K562 (cell line): ENCODE measurements around the gene RPTN. TPM values are rescaled to one million over a fixed set of nuclear protein-coding genes. Genes with fewer than 3 reads are reported as not detected.

Experiments used
- NEUROD1 ChIP-seq: fragments of 150-350 bp; IDR thresholded peaks from 2 replicates; pipeline ENCODE4 v1.6.1; 2014; ENCODE audit warnings: borderline replicate concordance, low read length, low read depth; ENCODE audit not compliant: partially characterized antibody
- NFIX ChIP-seq: fragments of 250-450 bp; sonication (Bioruptor Pico); IDR thresholded peaks from 2 replicates; pipeline ENCODE4 v1.4.0; 2020; ENCODE audit warnings: low read depth, mild to moderate bottlenecking, moderate library complexity
- NONO ChIP-seq, 2 experiments: fragments of 200-400 bp in 1 of 2; fragments of 450-650 bp in 1 of 2; formaldehyde crosslinking in 1 of 2; IDR thresholded peaks; 2 replicates each; pipeline ENCODE4 v1.6.1; 2017; ENCODE audit warnings: low read depth in 2 of 2, mild to moderate bottlenecking in 2 of 2, moderate library complexity in 2 of 2, low read length in 1 of 2
- RBM22 ChIP-seq: fragments of 200-400 bp; formaldehyde crosslinking; IDR thresholded peaks from 2 replicates; pipeline ENCODE4 v1.6.1; 2018; ENCODE audit warnings: low read length, low read depth; ENCODE audit not compliant: poor library complexity, severe bottlenecking
- ZNF324 ChIP-seq: fragments of 250-450 bp; sonication (Bioruptor Pico); IDR thresholded peaks from 2 replicates; pipeline ENCODE4 v1.4.0; 2020; ENCODE audit warnings: mild to moderate bottlenecking
- ZNF707 ChIP-seq: fragments of 250-450 bp; sonication (Bioruptor Pico); conservative IDR thresholded peaks from 2 replicates; pipeline ENCODE4 v1.8.0; 2022; ENCODE audit warnings: inconsistent platforms, mild to moderate bottlenecking, moderate library complexity
- ZZZ3 ChIP-seq: fragments of 450-650 bp; IDR thresholded peaks from 2 replicates; pipeline ENCODE4 v1.6.1; 2016; ENCODE audit warnings: antibody characterized with exemption, mild to moderate bottlenecking, moderate library complexity
- polyA plus RNA-seq, 8 experiments: library from polyadenylated mRNA; depleted of rRNA in 4 of 8; stranded (reverse) in 5 of 8; unstranded in 3 of 8; fragments of >200 nt; fragmentation: Nextera tagmentation in 2 of 8; fragmentation: Illumina TruSeq in 1 of 8; extraction: Ambion mirVana in 2 of 8; extraction: Trizol in 1 of 8; gene quantifications; 2 replicates each; pipeline versions ENCODE4 v1.2.1 to v1.2.3, GENCODE V29; 2011 to 2014; ENCODE audit warnings: inconsistent platforms in 1 of 8, missing spikeins in 1 of 8
- total RNA-seq, 7 experiments: library from RNA; depleted of rRNA in 6 of 7; stranded (reverse); fragments of >200 nt in 6 of 7; fragmentation: Illumina TruSeq in 2 of 7; extraction: Trizol in 2 of 7; gene quantifications; 2 replicates each; pipeline versions ENCODE4 v1.2.1 to v1.2.3, GENCODE V29; 2011 to 2021; ENCODE audit warnings: low replicate concordance in 1 of 7
- TF ChIP-seq, protein P1 (sequence below): sonication (generic); formaldehyde crosslinking; IDR thresholded peaks from 2 replicates; pipeline ENCODE4 v1.8.0; 2022; ENCODE audit warnings: mild to moderate bottlenecking, missing genetic modification reagents
- TF ChIP-seq, protein P2 (sequence below): fragments of 450-650 bp; IDR thresholded peaks from 2 replicates; pipeline ENCODE4 v1.6.1; 2016; ENCODE audit warnings: antibody characterized with exemption
- TF ChIP-seq, protein P3 (sequence below), 2 experiments: fragments of 450-650 bp in 1 of 2; sonication (generic) in 1 of 2; formaldehyde crosslinking in 1 of 2; IDR thresholded peaks in 1 of 2; conservative IDR thresholded peaks in 1 of 2; 2 replicates each; pipeline versions ENCODE4 v1.6.1 to v1.8.1; 2016 to 2023; ENCODE audit warnings: mild to moderate bottlenecking in 2 of 2, moderate library complexity in 2 of 2, inconsistent platforms in 1 of 2, missing genetic modification reagents in 1 of 2
- TF ChIP-seq, protein P4 (sequence below): fragments of 250-450 bp; sonication (Bioruptor Pico); IDR thresholded peaks from 2 replicates; pipeline ENCODE4 v1.9.0; 2021; ENCODE audit warnings: mild to moderate bottlenecking

RPTN gene
- total and polyA plus RNA-seq, 9 of the 15 experiments (the other 6 are each of a cell fraction or from before 2014, with no cell fraction given): not detected

DNA sequence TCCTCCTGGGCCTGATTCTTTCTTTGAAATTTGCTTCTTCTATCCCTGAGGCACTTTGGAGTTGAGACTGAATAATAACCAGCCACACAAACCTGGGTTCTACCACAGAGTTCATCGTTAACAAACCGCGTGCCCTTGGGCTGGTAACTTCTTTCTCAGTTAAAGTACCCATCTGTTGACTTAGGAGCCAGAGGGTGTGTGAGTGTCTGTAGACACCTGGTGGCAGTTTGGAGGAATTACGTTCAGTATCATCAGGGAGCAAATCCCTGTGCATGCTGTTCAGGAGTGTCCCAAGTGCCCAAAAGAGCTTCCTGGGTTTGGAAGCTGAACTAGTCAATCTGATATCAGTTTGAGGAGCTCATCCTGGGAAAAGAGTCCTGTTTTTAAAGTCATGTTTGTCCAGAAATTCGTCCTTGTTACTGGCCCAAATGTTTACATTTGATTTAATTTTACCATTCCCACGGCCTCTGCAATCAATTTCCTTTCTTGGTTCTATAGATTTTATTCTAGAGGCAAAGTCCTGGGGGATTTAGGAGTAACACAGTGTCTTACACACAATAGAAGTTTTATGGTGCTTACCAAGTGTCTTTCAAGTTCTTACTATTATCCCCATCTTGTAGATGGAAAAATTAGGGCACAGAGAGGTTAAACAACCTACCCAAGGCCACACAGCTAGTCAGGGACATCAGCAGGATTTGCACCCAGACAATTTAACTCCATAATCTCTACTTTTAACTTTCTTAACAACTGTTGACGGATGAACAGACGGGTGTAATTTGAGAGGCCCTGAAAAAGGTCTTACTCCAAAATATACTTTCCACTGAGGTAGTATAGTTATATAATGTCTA, 26.7 kb upstream of the RPTN start (continued):
- TF ChIP-seq, protein P1, sequence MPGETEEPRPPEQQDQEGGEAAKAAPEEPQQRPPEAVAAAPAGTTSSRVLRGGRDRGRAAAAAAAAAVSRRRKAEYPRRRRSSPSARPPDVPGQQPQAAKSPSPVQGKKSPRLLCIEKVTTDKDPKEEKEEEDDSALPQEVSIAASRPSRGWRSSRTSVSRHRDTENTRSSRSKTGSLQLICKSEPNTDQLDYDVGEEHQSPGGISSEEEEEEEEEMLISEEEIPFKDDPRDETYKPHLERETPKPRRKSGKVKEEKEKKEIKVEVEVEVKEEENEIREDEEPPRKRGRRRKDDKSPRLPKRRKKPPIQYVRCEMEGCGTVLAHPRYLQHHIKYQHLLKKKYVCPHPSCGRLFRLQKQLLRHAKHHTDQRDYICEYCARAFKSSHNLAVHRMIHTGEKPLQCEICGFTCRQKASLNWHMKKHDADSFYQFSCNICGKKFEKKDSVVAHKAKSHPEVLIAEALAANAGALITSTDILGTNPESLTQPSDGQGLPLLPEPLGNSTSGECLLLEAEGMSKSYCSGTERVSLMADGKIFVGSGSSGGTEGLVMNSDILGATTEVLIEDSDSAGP (CRISPR knock-in tag): no peak
- TF ChIP-seq ZNF707 (CRISPR knock-in tag): no peak
- TF ChIP-seq NFIX (CRISPR knock-in tag): no peak
- no peak for TF ChIP-seq NONO (IDR thresholded peaks at IDR 0.05; ENCODE audit: low read depth in 2 of 2, low read length in 1 of 2)
- no peak for TF ChIP-seq NEUROD1
- TF ChIP-seq RBM22: no peak
- TF ChIP-seq, protein P2, sequence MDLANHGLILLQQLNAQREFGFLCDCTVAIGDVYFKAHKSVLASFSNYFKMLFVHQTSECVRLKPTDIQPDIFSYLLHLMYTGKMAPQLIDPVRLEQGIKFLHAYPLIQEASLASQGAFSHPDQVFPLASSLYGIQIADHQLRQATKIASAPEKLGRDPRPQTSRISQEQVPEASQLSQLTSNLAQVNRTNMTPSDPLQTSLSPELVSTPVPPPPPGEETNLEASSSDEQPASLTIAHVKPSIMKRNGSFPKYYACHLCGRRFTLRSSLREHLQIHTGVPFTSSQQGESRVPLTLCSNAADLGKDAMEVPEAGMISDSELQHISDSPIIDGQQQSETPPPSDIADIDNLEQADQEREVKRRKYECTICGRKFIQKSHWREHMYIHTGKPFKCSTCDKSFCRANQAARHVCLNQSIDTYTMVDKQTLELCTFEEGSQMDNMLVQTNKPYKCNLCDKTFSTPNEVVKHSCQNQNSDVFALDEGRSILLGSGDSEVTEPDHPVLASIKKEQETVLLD: no peak
- TF ChIP-seq, protein P3, sequence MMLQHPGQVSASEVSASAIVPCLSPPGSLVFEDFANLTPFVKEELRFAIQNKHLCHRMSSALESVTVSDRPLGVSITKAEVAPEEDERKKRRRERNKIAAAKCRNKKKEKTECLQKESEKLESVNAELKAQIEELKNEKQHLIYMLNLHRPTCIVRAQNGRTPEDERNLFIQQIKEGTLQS (IDR thresholded peaks at IDR 0.05): no peak
- TF ChIP-seq, protein P3 (CRISPR knock-in tag; conservative IDR thresholded peaks at IDR 0.05): no peak
- TF ChIP-seq ZNF324 (CRISPR knock-in tag): no peak
- no peak for TF ChIP-seq ZZZ3
- TF ChIP-seq, protein P4, sequence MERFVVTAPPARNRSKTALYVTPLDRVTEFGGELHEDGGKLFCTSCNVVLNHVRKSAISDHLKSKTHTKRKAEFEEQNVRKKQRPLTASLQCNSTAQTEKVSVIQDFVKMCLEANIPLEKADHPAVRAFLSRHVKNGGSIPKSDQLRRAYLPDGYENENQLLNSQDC (CRISPR knock-in tag): no peak
